ENCODE results near the gene ATP2B2. TPM values are rescaled to one million over a fixed set of nuclear protein-coding genes. Genes with fewer than 3 reads are reported as not detected.
"Not testable (repeated sequence)": the region's sequence is repeated elsewhere in the genome, so short reads cannot be mapped to it uniquely, and the experiment has no call there.

ATP2B2 gene
- polyA plus RNA-seq, 10 donors, result 0.53 to 9.3 (median 5.6) TPM

- DNase-seq, result no peak
Measured at GRCh38 chr3:10384541-10385360, 120.6 kb downstream of the ATP2B2 start.

GRCh38 chr3:10383850-10384248 is 121.5 kb downstream of the ATP2B2 start:
- no peak for DNase-seq

GRCh38 chr3:10382892-10383849 is 122.2 kb downstream of the ATP2B2 start:
- no peak for DNase-seq

- not testable (repeated sequence) for DNase-seq
Measured at GRCh38 chr3:10382445-10382844, 122.9 kb downstream of the ATP2B2 start.

- DNase-seq, result no peak
Measured at GRCh38 chr3:10381336-10381735, 124.0 kb downstream of the ATP2B2 start.

GRCh38 chr3:10380906-10381305 is 124.5 kb downstream of the ATP2B2 start:
- DNase-seq, result no peak

GRCh38 chr3:10379961-10380360 is 125.4 kb downstream of the ATP2B2 start:
- no peak for DNase-seq

GRCh38 chr3:10379161-10379560 is 126.2 kb downstream of the ATP2B2 start:
- no peak for DNase-seq

GRCh38 chr3:10378742-10379141 is 126.6 kb downstream of the ATP2B2 start:
- no peak for DNase-seq

GRCh38 chr3:10378246-10378645 is 127.1 kb downstream of the ATP2B2 start:
- DNase-seq, result no peak

GRCh38 chr3:10377148-10377725 is 128.1 kb downstream of the ATP2B2 start:
- DNase-seq, result no peak

GRCh38 chr3:10376353-10376752 is 129.0 kb downstream of the ATP2B2 start:
- DNase-seq, result no peak

GRCh38 chr3:10375296-10376053 is 129.9 kb downstream of the ATP2B2 start:
- DNase-seq, result no peak

- DNase-seq, result no peak
Measured at GRCh38 chr3:10374311-10374710, 131.1 kb downstream of the ATP2B2 start.

- DNase-seq, result no peak
Measured at GRCh38 chr3:10373686-10374261, 131.6 kb downstream of the ATP2B2 start.

- no peak for DNase-seq
Measured at GRCh38 chr3:10371789-10372188, 133.6 kb downstream of the ATP2B2 start.

GRCh38 chr3:10371167-10371566 is 134.2 kb downstream of the ATP2B2 start:
- DNase-seq, result no peak

GRCh38 chr3:10370429-10370828 is 135.0 kb downstream of the ATP2B2 start:
- no peak for DNase-seq

GRCh38 chr3:10368512-10368911 is 136.9 kb downstream of the ATP2B2 start:
- DNase-seq, result no peak

- DNase-seq, result no peak
Measured at GRCh38 chr3:10367506-10367905, 137.9 kb downstream of the ATP2B2 start.

GRCh38 chr3:10366651-10367101 is 138.7 kb downstream of the ATP2B2 start:
- peak in 2 of 3 donors; percentile 20 to 91 for DNase-seq
